Ureter (tissue), 1 donor: ENCODE measurements around the gene DECR2. TPM values are rescaled to one million over a fixed set of nuclear protein-coding genes. Genes with fewer than 3 reads are reported as not detected.
A peak's percentile ranks its signal among the peaks of the same experiment; 100 is the strongest.
"Not testable (repeated sequence)": the region's sequence is repeated elsewhere in the genome, so short reads cannot be mapped to it uniquely, and the experiment has no call there.

ENCODE experiments used
- DNase-seq: peaks from one replicate; pipeline ENCODE4 v3.0.0-alpha.2; 2020; ENCODE audit warnings: low spot score
- total RNA-seq: library from RNA; stranded (reverse); gene quantifications from one replicate; pipeline ENCODE4 v1.2.4, GENCODE V29; 2023
- donor health status: DM: yes; HTN: yes; CAD: no.

Gene DECR2
- total RNA-seq, 1 donor from 2014 or later: 17.5 TPM

- DNase-seq: no peak
Measured at GRCh38 chr16:367333-367903, 34.3 kb upstream of the DECR2 start.

- no peak for DNase-seq
Measured at GRCh38 chr16:368388-369158, 33.1 kb upstream of the DECR2 start.

GRCh38 chr16:369275-369865 is 32.3 kb upstream of the DECR2 start:
- no peak for DNase-seq

- no peak for DNase-seq
Measured at GRCh38 chr16:369866-370436, 31.7 kb upstream of the DECR2 start.

- DNase-seq: peak; percentile 96
Measured at GRCh38 chr16:370443-370842, 31.2 kb upstream of the DECR2 start, which contains the start of gene MRPL28. Gene MRPL28, minus strand, starts transcription at chr16:370538. Its CDS starts 320 bp downstream, at chr16:370218.

- no peak for DNase-seq
Measured at GRCh38 chr16:370979-371514, 30.6 kb upstream of the DECR2 start.

- no peak for DNase-seq
Measured at GRCh38 chr16:371515-372301, 30.0 kb upstream of the DECR2 start.

- no peak for DNase-seq
Measured at GRCh38 chr16:372302-372983, 29.2 kb upstream of the DECR2 start.

GRCh38 chr16:373020-373598 is 28.6 kb upstream of the DECR2 start:
- DNase-seq: no peak

GRCh38 chr16:373848-374615 is 27.7 kb upstream of the DECR2 start:
- no peak for DNase-seq

- DNase-seq: no peak
Measured at GRCh38 chr16:374616-374926, 27.1 kb upstream of the DECR2 start.

- no peak for DNase-seq
Measured at GRCh38 chr16:375212-375611, 26.5 kb upstream of the DECR2 start.

- no peak for DNase-seq
Measured at GRCh38 chr16:375927-376816, 25.5 kb upstream of the DECR2 start.

- no peak for DNase-seq
Measured at GRCh38 chr16:376817-377418, 24.8 kb upstream of the DECR2 start.

GRCh38 chr16:377419-377951 is 24.2 kb upstream of the DECR2 start:
- no peak for DNase-seq

- not testable (repeated sequence) for DNase-seq
Measured at GRCh38 chr16:378113-378820, 23.4 kb upstream of the DECR2 start.

GRCh38 chr16:378821-379182 is 22.9 kb upstream of the DECR2 start:
- DNase-seq: no peak
